Esophagus (tissue), 2 donors: ENCODE measurements around the gene ZNF112. TPM values are rescaled to one million over a fixed set of nuclear protein-coding genes. Genes with fewer than 3 reads are reported as not detected.
"Not testable (repeated sequence)": the region's sequence is repeated elsewhere in the genome, so short reads cannot be mapped to it uniquely, and the experiment has no call there.

Source experiments
- H3K27ac ChIP-seq, 2 donors: one replicate each; pipeline ENCODE4 v1.5.1; 2013; ENCODE audit warnings: low read depth in 2 of 2, mild to moderate bottlenecking in 2 of 2, inconsistent platforms in 1 of 2, low read length in 1 of 2, moderate library complexity in 1 of 2
- H3K27me3 ChIP-seq, 2 donors: one replicate each; pipeline ENCODE4 v1.6.1; 2013; ENCODE audit warnings: low read length in 2 of 2, control low read depth in 1 of 2, mild to moderate bottlenecking in 1 of 2; ENCODE audit not compliant: insufficient read depth in 2 of 2, control insufficient read depth in 1 of 2
- H3K36me3 ChIP-seq, 2 donors: one replicate each; pipeline ENCODE4 v1.6.1; 2013; ENCODE audit warnings: low read length in 1 of 2; ENCODE audit not compliant: control insufficient read depth in 2 of 2, insufficient read depth in 2 of 2
- H3K4me1 ChIP-seq, 2 donors: one replicate each; pipeline ENCODE4 v1.6.1; 2013; ENCODE audit warnings: low read length in 1 of 2; ENCODE audit not compliant: control insufficient read depth in 2 of 2, insufficient read depth in 2 of 2
- H3K4me3 ChIP-seq, 2 donors: one replicate each; pipeline ENCODE4 v1.5.1; 2013; ENCODE audit warnings: low read length in 2 of 2, mild to moderate bottlenecking in 2 of 2, low read depth in 1 of 2, moderate library complexity in 1 of 2
- H3K9me3 ChIP-seq, 2 donors: one replicate each; pipeline ENCODE4 v1.6.1; 2013; ENCODE audit warnings: mild to moderate bottlenecking in 2 of 2, low read depth in 1 of 2, low read length in 1 of 2, moderate library complexity in 1 of 2; ENCODE audit not compliant: control insufficient read depth in 2 of 2, insufficient read depth in 1 of 2
- WGBS, 2 donors: extraction: QIAGEN DNeasy Blood & Tissue Kit; methylation state at CpG; one replicate each; pipeline ENCODE4 v1.1.7; 2013; 5-methylcytosine and 5-hydroxymethylcytosine counted together
- polyA plus RNA-seq, 2 donors: library from polyadenylated mRNA; stranded (reverse); fragments of 200-250 nt; gene quantifications; one replicate each; pipeline ENCODE4 v1.2.3, GENCODE V29; 2013
- donor health status: healthy with polysubstance abuse.
- donor health status: Bipolar disorder and iron deficiency.

Gene ZNF112
- polyA plus RNA-seq, 2 donors = 0.90 to 1.1 TPM

DNA sequence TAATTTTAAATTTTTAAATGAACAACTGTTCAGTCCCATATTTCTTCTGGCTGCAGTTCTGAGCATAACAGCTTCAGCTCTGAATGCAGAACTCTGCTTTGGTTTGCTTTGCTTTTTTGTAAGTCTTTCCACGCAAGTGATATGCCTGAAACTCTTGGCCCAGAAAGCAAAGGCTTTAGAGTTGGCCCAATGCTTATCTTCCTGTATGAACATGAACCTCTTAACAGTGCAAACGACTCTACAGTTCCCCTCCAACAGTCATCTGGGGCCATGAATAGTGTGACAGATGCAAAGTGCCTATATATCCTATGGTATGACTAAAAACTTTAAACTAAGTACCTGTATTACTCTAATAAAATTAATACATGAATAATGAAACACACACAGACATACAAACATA is 14.7 kb downstream of the ZNF112 start:
- Histone ChIP-seq H3K27ac (no peak overlapping the region), H3K4me1 (no peaks in the 10 kb centered on the region), H3K4me3 (no peak overlapping the region), H3K27me3 (no peaks in the 10 kb centered on the region), H3K36me3 (peaks cover 5 to 7% of the 10 kb centered on the region in 2 donors), H3K9me3 (peaks cover 3 to 12% of the 10 kb centered on the region in 2 donors)
- WGBS, 2 donors = 85 to 93% methylated on average over 2 of the region's 2 CpGs

DNA sequence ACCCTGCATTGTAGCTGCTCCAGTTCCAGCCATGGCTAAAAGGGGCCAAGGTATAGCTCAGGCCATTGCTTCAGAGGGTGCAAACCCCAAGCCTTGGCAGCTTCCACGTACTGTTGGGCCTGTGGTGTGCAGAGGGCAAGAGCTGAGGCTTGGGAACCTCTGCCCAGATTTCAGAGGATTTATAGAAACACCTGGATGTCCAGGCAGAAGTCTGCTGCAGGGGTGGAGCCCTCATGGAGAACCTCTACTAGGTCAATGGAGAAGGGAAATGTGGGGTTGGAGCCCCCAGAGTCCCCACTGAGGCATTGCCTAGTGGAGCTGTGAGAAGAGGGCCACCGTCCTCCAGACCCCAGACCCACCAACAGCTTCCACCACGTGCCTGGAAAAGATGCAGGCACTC is 21.8 kb downstream of the ZNF112 start:
- WGBS, 2 donors = 76 to 78% methylated on average over 3 of the region's 3 CpGs
- peaks cover 8 to 23% of the 10 kb centered on the region in 2 donors for H3K9me3 ChIP-seq
- not testable (repeated sequence) for H3K27ac ChIP-seq, H3K27me3 ChIP-seq, H3K4me1 ChIP-seq, H3K4me3 ChIP-seq
- H3K36me3 ChIP-seq = peaks cover 18 to 28% of the 10 kb centered on the region in 2 donors

DNA sequence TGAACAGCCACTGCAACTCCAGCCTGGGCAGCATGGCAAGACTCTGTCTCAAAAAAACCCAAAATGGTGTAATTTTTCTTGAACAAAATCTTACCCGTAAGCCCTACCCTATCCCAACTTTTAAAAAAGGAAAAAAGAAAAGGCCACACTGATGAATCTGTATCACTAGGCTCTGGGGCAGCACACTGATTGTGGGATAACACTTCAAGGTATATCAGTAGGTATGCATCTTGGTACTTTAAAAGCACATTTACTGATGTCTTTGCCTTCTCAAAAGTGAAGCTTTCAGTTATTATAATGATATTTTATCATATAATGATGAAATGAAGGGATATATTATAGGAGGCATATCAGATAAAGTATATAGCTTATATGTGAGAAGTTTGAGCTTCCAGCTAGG is 24.3 kb downstream of the ZNF112 start:
- WGBS, 2 donors = 96 to 100% methylated on average over 1 of the region's 1 CpG
- Histone ChIP-seq H3K9me3 (peaks cover 12 to 20% of the 10 kb centered on the region in 2 donors), H3K4me1 (no peaks in the 10 kb centered on the region), H3K27ac (no peak overlapping the region), H3K27me3 (no peaks in the 10 kb centered on the region), H3K4me3 (no peak overlapping the region), H3K36me3 (peaks cover 18 to 20% of the 10 kb centered on the region in 2 donors)

DNA sequence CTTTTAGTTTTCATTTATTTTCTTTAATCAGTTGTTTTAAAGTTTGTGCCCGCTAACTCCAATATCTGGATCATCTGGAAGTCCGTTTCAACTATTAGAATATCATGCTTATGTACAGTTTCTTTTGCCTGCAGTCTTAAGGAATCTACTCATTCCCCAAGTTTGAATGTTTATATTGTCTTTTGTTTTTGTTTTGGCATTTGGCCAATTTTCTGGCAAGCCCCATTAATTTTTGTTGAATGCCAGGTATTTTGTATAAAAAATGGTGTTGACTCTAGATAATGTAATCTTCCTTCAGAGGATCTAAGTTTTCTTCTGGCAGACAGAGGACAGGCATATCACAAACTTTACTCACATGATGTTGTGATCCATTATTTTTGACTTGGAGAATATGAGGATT is 40.6 kb downstream of the ZNF112 start:
- Histone ChIP-seq H3K36me3 (no peaks in the 10 kb centered on the region), H3K4me1 (no peaks in the 10 kb centered on the region), H3K27ac (no peak overlapping the region), H3K9me3 (peaks cover 0 to 2% of the 10 kb centered on the region in 2 donors), H3K4me3 (no peak overlapping the region), H3K27me3 (no peaks in the 10 kb centered on the region)
- WGBS, 2 donors = 63 to 77% methylated on average over 2 of the region's 2 CpGs

DNA sequence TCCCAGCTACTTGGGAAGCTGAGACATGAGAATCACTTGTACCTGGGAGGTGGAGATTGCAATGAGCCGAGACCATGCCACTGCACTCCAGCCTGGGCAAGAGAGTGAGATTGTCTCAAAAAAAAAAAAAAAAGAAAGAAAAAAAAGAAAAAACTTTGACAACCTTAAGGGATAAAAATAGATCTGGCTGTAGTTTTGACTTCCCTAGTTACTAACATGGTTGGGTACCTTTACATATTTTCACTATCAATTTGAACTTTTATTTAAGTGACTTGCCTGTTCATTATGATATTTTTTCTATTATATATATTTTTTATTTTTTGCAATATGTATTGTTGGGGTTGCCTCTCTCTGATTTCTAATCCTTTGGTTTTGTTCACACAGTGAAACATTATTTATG is 43.2 kb downstream of the ZNF112 start:
- H3K27me3 ChIP-seq = no peaks in the 10 kb centered on the region
- no peaks in the 10 kb centered on the region for H3K36me3 ChIP-seq
- no peaks in the 10 kb centered on the region for H3K4me1 ChIP-seq
- 83 to 98% methylated on average over 1 of the region's 1 CpG for WGBS, 2 donors
- H3K9me3 ChIP-seq = peaks cover 0 to 4% of the 10 kb centered on the region in 2 donors
- H3K27ac ChIP-seq = no peak overlapping the region
- no peak overlapping the region for H3K4me3 ChIP-seq

DNA sequence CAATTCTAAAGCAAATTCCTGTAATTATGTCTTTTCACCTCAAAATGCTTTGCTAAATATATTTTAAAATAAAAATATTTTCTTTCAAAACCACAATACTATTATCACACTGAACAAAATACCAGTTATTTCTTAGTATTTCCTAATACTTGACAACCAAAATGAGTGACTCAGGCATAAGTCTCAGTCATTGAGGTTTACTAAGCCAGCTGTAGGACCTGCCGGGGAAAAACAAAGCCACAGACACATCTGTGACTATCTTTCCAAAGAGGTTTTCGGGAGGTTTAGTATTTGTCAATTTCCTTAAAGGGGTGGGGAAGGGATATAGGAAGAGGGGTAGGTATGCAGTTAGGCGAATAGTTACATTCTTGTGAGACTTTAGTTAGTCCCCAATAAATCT is 48.5 kb downstream of the ZNF112 start:
- no peaks in the 10 kb centered on the region for H3K36me3 ChIP-seq
- H3K27ac ChIP-seq = no peak overlapping the region
- no peaks in the 10 kb centered on the region for H3K27me3 ChIP-seq
- H3K4me3 ChIP-seq = no peak overlapping the region
- peaks cover 2 to 9% of the 10 kb centered on the region in 2 donors for H3K9me3 ChIP-seq
- 83 to 86% methylated on average over 3 of the region's 3 CpGs for WGBS, 2 donors
- H3K4me1 ChIP-seq = no peaks in the 10 kb centered on the region

DNA sequence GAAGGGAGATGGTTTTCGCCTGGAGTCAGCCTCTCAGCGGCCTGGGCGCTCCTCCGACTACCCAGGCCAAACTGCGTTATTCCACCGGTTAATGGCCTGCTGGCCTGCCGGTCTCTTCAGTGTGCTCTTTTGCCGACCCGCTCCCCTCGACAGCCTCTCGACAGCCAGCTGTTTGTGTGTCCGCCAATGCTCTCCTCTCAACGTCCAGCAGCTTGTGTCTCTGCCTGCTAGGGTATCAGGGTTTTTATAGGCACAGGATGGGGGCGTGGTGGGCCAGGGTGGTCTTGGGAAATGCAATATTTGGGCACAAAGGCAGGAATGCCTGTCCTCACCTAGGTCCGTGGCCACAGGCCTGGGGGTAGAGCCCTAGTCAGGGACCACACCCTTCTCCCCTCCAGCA is 50.2 kb downstream of the ZNF112 start:
- H3K36me3 ChIP-seq = peaks cover 0 to 1% of the 10 kb centered on the region in 2 donors
- WGBS, 2 donors = 90 to 92% methylated on average over 15 of the region's 15 CpGs
- no peak overlapping the region for H3K4me3 ChIP-seq
- no peak overlapping the region for H3K27ac ChIP-seq
- peaks cover 2 to 9% of the 10 kb centered on the region in 2 donors for H3K9me3 ChIP-seq
- H3K27me3 ChIP-seq = no peaks in the 10 kb centered on the region
- H3K4me1 ChIP-seq = no peaks in the 10 kb centered on the region

DNA sequence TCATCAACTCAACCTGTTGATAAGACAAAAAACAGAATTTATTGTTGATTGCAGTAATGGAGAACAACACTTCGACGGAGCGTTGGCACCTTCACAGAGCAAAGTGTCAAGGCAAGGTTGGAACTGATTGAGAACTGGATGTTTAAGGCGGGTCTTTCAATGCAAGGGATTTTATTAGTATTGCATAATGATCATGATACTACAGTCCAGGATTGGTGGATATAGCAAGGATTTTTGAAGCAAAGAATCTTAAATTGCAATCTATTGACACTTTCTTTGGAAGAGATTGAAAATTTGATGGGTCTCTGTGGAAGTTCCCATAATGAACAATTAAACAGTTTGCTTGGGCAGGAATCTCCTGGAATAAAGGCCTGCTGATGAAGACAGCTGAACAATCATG is 51.0 kb downstream of the ZNF112 start:
- H3K4me1 ChIP-seq = no peaks in the 10 kb centered on the region
- peaks cover 0 to 1% of the 10 kb centered on the region in 2 donors for H3K36me3 ChIP-seq
- peak overlapping the region in 1 of 2 donors; percentile 95 for H3K4me3 ChIP-seq
- H3K27me3 ChIP-seq = no peaks in the 10 kb centered on the region
- H3K9me3 ChIP-seq = peaks cover 2 to 9% of the 10 kb centered on the region in 2 donors
- H3K27ac ChIP-seq = no peak overlapping the region
- WGBS, 2 donors = 92 to 97% methylated on average over 4 of the region's 4 CpGs

DNA sequence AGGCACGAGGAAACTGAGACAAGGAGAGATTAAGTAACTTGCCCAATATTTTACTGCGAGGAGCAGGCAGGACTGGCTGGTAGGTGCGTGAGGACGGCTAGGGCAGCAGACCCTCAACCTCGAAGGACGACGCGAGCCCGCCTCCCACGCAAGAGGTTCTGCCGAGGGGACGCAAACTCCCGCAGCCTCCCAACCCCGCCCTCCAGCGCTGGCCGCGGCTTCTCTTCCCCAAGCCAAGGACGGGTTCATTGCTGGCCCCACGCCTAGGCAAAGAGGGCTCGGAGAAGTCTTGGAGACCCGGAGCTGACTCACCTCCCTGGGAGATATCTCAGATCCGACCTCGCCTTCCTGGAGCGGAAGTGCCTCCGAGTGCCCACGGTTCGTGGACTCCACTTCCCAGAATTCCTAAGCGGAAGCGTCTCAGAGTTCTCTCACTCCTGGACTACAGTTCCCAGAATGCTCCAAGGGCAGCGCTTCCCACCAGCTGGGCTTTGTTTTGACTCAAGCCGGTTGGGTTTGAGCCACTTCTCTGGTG is 51.8 kb downstream of the ZNF112 start, which contains the start of gene ZNF235:
Gene ZNF235 (minus strand): TSS at position 367 of the 535 bp plus-strand sequence. CDS start 1,621 bp downstream, outside the sequence.
- H3K4me1 ChIP-seq = no peaks in the 10 kb centered on the region
- peaks cover 2 to 9% of the 10 kb centered on the region in 2 donors for H3K9me3 ChIP-seq
- no peaks in the 10 kb centered on the region for H3K27me3 ChIP-seq
- peak within 1 kb of the TSS; percentile 84 to 89 for H3K27ac ChIP-seq
- peak within 1 kb of the TSS; percentile 79 to 95 for H3K4me3 ChIP-seq
- H3K36me3 ChIP-seq = peaks cover 0 to 1% of the 10 kb centered on the region in 2 donors
- 1% methylated on average over 31 of the region's 31 CpGs for WGBS, 2 donors

DNA sequence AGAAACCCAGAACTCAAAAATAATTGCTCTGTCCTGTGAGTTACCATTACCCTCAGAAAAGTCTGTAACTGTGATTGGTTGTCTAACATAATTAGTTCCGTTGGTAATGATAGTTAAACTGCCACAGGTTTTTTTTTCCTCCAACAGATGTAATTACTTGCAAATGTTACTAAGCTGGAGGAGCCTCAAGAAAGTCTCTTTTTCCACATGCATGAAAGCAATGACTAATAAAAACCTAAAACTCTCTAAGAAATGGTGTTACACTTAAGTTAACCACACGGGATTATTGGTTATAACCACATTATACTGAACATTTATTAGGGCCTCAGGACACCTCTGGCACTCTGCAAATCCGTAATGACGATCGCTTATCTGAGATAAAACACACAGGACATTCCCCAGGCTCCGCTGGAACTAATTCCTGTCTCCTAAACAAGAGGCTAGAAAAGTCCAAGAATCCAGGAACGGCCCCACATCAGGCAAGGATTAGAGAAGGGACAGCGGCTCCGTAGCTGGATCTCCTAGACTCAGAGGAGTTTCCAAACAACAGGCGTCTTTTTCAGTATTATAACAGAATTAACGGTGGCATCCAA is 52.4 kb downstream of the ZNF112 start:
- 4% methylated on average over 11 of the region's 11 CpGs for WGBS, 2 donors
- Histone ChIP-seq H3K27ac (peak overlapping the region in 1 of 2 donors; percentile 30), H3K27me3 (no peaks in the 10 kb centered on the region), H3K36me3 (peaks cover 4 to 6% of the 10 kb centered on the region in 2 donors), H3K9me3 (peaks cover 2 to 12% of the 10 kb centered on the region in 2 donors), H3K4me1 (no peaks in the 10 kb centered on the region), H3K4me3 (peak overlapping the region; percentile 79 to 95)
